Measurements from ENCODE around the gene MRPL54.

The MRPL54 gene

DNA sequence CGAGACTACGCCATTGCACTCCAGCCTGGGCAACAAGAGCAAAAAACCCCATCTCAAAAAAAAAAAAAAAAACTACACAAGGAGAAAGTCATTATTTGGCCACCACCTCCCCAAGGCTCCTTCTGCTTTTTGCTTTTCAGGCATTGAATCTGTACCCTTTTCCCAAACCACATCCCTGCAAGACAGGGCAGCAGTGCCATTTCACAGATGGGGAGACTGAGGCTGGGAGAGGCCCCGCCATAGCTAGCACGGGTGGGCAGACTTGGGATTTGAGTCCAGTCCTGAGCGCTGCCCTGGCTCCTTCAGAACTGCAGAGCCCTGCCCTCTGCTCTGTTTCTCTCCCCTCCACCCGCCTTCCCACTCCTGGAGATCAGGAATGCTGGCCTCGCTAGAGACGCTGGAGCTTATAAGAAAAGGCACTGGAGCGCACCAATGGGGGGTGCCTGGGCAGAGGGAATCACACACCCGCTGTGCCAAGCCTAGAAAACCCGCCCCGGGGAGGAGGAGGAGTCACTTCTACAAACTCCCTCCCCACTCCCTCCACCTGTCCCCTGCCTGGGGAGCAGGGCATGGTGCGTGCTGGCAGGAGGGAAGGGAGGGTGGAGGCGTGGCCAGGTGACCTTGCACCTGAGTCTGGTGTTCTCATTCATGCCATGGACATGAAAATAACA lies 36.7 kb upstream of the MRPL54 start:
- H3K4me3 ChIP-seq (ENCODE audit: low read length), result no peak overlapping the region
- H3K4me1 ChIP-seq (ENCODE audit: control insufficient read depth, insufficient read depth, low read length), result peaks cover 4% of the 10 kb centered on the region
- no peak for DNase-seq (ENCODE audit: low read depth)
- no peaks in the 10 kb centered on the region for H3K36me3 ChIP-seq (ENCODE audit: control insufficient read depth, insufficient read depth, low read length, severe bottlenecking)
- H3K9ac ChIP-seq (ENCODE audit: low read length), result no peak overlapping the region
- no peaks in the 10 kb centered on the region for H3K9me3 ChIP-seq (ENCODE audit: control insufficient read depth, low read length)
- H3K27me3 ChIP-seq (replicated peaks; ENCODE audit: control insufficient read depth, insufficient read depth, low read length), result peaks cover 23% of the 10 kb centered on the region

- Histone ChIP-seq H3K9me3 (ENCODE audit: control insufficient read depth, low read length) (no peaks in the 10 kb centered on the region), H3K4me1 (ENCODE audit: control insufficient read depth, insufficient read depth, low read length) (no peaks in the 10 kb centered on the region), H3K4me3 (ENCODE audit: low read length) (no peak overlapping the region), H3K36me3 (ENCODE audit: control insufficient read depth, insufficient read depth, low read length, severe bottlenecking) (no peaks in the 10 kb centered on the region), H3K9ac (ENCODE audit: low read length) (no peak overlapping the region), H3K27me3 (replicated peaks; ENCODE audit: control insufficient read depth, insufficient read depth, low read length) (peaks cover 20% of the 10 kb centered on the region)
- no peak for DNase-seq (ENCODE audit: low read depth)
These were observed 32.0 kb upstream of the MRPL54 start for GRCh38 chr19:3730457-3730958.

DNA sequence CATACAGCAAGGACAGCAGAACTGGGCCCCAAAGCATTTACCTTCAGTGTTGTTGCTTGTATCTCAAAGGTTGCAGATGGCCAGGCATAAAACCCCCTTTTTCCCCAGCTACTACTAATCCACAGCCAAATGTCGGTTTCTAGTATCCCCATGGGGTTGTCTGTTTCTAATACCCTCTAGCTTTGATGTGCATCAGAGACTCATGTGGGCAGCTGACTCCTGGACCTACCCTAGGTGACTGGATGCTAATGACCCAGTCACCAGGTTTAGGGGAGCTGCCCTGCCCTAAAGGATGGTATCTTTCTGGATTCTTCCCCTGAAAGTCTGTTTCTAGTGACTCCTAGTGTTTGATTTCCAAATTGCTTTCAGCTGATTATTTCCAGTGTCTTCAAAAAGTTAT lies 30.4 kb upstream of the MRPL54 start:
- Histone ChIP-seq H3K9me3 (ENCODE audit: control insufficient read depth, low read length) (no peaks in the 10 kb centered on the region), H3K27me3 (replicated peaks; ENCODE audit: control insufficient read depth, insufficient read depth, low read length) (peaks cover 25% of the 10 kb centered on the region), H3K36me3 (ENCODE audit: control insufficient read depth, insufficient read depth, low read length, severe bottlenecking) (no peaks in the 10 kb centered on the region), H3K4me1 (ENCODE audit: control insufficient read depth, insufficient read depth, low read length) (no peaks in the 10 kb centered on the region), H3K4me3 (ENCODE audit: low read length) (no peak overlapping the region), H3K9ac (ENCODE audit: low read length) (no peak overlapping the region)
- DNase-seq (ENCODE audit: low read depth), result no peak

DNA sequence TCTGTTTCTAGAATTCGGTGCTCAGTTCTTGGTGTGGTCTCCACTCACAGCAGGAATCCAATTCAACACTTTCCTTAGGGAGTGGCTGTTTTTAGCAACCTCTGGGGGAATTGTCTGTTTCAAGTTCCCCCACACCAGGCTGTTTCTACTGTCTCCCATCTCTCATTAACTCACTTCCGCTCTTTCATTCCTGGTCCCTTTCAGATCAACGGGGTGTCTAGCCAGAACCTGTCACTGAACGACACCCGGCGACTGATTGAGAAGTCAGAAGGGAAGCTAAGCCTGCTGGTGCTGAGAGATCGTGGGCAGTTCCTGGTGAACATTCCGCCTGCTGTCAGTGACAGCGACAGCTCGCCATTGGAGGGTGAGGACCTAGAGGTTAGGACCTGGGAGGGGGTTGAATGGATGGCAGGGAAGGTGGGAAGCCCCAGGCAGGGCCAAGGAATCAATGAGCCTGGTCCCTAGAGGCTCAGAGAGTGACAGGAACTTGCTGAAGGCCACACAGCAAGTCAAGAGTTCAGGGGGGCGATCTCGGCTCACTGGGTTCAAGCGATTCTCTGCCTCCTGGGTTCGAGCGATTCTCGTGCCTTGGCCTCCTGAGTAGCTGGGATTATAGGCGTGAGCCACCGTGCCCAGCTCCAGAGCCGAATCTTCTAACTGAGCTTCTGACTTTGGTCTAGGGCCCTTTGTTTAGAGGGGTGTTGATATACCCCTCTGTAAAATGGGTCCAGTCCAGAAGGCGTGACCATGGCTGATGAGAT lies 28.8 kb upstream of the MRPL54 start:
- Histone ChIP-seq H3K36me3 (ENCODE audit: control insufficient read depth, insufficient read depth, low read length, severe bottlenecking) (no peaks in the 10 kb centered on the region), H3K4me1 (ENCODE audit: control insufficient read depth, insufficient read depth, low read length) (no peaks in the 10 kb centered on the region), H3K4me3 (ENCODE audit: low read length) (no peak overlapping the region), H3K27me3 (replicated peaks; ENCODE audit: control insufficient read depth, insufficient read depth, low read length) (peaks cover 39% of the 10 kb centered on the region), H3K9ac (ENCODE audit: low read length) (no peak overlapping the region), H3K9me3 (ENCODE audit: control insufficient read depth, low read length) (no peaks in the 10 kb centered on the region)
- no peak for DNase-seq (ENCODE audit: low read depth)

DNA sequence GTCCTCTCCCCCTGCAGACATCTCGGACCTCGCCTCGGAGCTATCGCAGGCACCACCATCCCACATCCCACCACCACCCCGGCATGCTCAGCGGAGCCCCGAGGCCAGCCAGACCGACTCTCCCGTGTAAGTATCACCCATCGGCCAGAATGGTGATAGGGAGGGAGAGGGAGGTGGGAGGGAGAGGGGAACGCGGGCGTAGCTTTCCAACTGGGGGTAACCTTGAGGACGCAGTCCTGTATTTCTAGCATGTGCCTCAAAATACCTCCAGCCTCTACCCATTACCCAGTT lies 28.2 kb upstream of the MRPL54 start:
- no peak for DNase-seq (ENCODE audit: low read depth)
- Histone ChIP-seq H3K27me3 (replicated peaks; ENCODE audit: control insufficient read depth, insufficient read depth, low read length) (peaks cover 43% of the 10 kb centered on the region), H3K9me3 (ENCODE audit: control insufficient read depth, low read length) (no peaks in the 10 kb centered on the region), H3K4me1 (ENCODE audit: control insufficient read depth, insufficient read depth, low read length) (no peaks in the 10 kb centered on the region), H3K4me3 (ENCODE audit: low read length) (no peak overlapping the region), H3K36me3 (ENCODE audit: control insufficient read depth, insufficient read depth, low read length, severe bottlenecking) (no peaks in the 10 kb centered on the region), H3K9ac (ENCODE audit: low read length) (no peak overlapping the region)

- H3K36me3 ChIP-seq (ENCODE audit: control insufficient read depth, insufficient read depth, low read length, severe bottlenecking), result no peaks in the 10 kb centered on the region
- no peak overlapping the region for H3K9ac ChIP-seq (ENCODE audit: low read length)
- H3K4me3 ChIP-seq (ENCODE audit: low read length), result no peak overlapping the region
- H3K9me3 ChIP-seq (ENCODE audit: control insufficient read depth, low read length), result no peaks in the 10 kb centered on the region
- no peaks in the 10 kb centered on the region for H3K4me1 ChIP-seq (ENCODE audit: control insufficient read depth, insufficient read depth, low read length)
- H3K27me3 ChIP-seq (replicated peaks; ENCODE audit: control insufficient read depth, insufficient read depth, low read length), result peaks cover 43% of the 10 kb centered on the region
- no peak for DNase-seq (ENCODE audit: low read depth)
These were observed 26.3 kb upstream of the MRPL54 start for GRCh38 chr19:3736106-3736724.

- H3K9ac ChIP-seq (ENCODE audit: low read length), result no peak overlapping the region
- no peak for DNase-seq (ENCODE audit: low read depth)
- no peaks in the 10 kb centered on the region for H3K9me3 ChIP-seq (ENCODE audit: control insufficient read depth, low read length)
- H3K36me3 ChIP-seq (ENCODE audit: control insufficient read depth, insufficient read depth, low read length, severe bottlenecking), result no peaks in the 10 kb centered on the region
- no peak overlapping the region for H3K4me3 ChIP-seq (ENCODE audit: low read length)
- H3K4me1 ChIP-seq (ENCODE audit: control insufficient read depth, insufficient read depth, low read length), result no peaks in the 10 kb centered on the region
- peaks cover 43% of the 10 kb centered on the region for H3K27me3 ChIP-seq (replicated peaks; ENCODE audit: control insufficient read depth, insufficient read depth, low read length)
These were observed 24.8 kb upstream of the MRPL54 start for GRCh38 chr19:3737487-3738205.

GRCh38 chr19:3738477-3739220 lies 23.8 kb upstream of the MRPL54 start:
- Histone ChIP-seq H3K4me3 (ENCODE audit: low read length) (no peak overlapping the region), H3K4me1 (ENCODE audit: control insufficient read depth, insufficient read depth, low read length) (no peaks in the 10 kb centered on the region), H3K27me3 (replicated peaks; ENCODE audit: control insufficient read depth, insufficient read depth, low read length) (peaks cover 39% of the 10 kb centered on the region), H3K36me3 (ENCODE audit: control insufficient read depth, insufficient read depth, low read length, severe bottlenecking) (no peaks in the 10 kb centered on the region), H3K9me3 (ENCODE audit: control insufficient read depth, low read length) (no peaks in the 10 kb centered on the region), H3K9ac (ENCODE audit: low read length) (no peak overlapping the region)
- no peak for DNase-seq (ENCODE audit: low read depth)

GRCh38 chr19:3740431-3740830 lies 22.1 kb upstream of the MRPL54 start:
- no peak overlapping the region for H3K9ac ChIP-seq (ENCODE audit: low read length)
- H3K27me3 ChIP-seq (replicated peaks; ENCODE audit: control insufficient read depth, insufficient read depth, low read length), result peaks cover 29% of the 10 kb centered on the region
- H3K9me3 ChIP-seq (ENCODE audit: control insufficient read depth, low read length), result no peaks in the 10 kb centered on the region
- H3K4me3 ChIP-seq (ENCODE audit: low read length), result no peak overlapping the region
- no peaks in the 10 kb centered on the region for H3K4me1 ChIP-seq (ENCODE audit: control insufficient read depth, insufficient read depth, low read length)
- no peak for DNase-seq (ENCODE audit: low read depth)
- no peaks in the 10 kb centered on the region for H3K36me3 ChIP-seq (ENCODE audit: control insufficient read depth, insufficient read depth, low read length, severe bottlenecking)

DNA sequence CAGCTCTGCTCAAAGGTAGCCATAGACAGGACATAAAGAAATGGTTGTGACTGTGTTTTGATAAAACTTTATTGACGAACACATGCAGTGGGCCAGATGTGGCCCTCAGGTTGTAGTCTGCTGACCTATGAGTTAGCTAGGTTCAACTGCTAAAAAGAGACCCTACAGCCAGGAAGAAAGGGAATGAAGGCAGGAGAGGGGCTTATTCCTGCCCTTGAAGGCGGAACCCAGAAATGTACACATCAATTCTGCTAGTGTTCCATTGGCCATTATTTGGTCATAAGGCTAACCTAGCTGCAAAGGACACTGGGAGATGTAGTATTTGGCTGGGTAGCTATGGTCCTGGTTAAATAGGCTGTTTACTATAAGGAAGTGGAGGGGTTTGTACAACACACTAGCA lies 19.0 kb upstream of the MRPL54 start:
- Histone ChIP-seq H3K4me1 (ENCODE audit: control insufficient read depth, insufficient read depth, low read length) (no peaks in the 10 kb centered on the region), H3K9me3 (ENCODE audit: control insufficient read depth, low read length) (no peaks in the 10 kb centered on the region), H3K4me3 (ENCODE audit: low read length) (no peak overlapping the region), H3K27me3 (replicated peaks; ENCODE audit: control insufficient read depth, insufficient read depth, low read length) (peaks cover 11% of the 10 kb centered on the region), H3K36me3 (ENCODE audit: control insufficient read depth, insufficient read depth, low read length, severe bottlenecking) (no peaks in the 10 kb centered on the region), H3K9ac (ENCODE audit: low read length) (no peak overlapping the region)
- no peak for DNase-seq (ENCODE audit: low read depth)

Data from adipocyte (in vitro differentiated cells).